Activated naive CD8-positive, alpha-beta T cell treated with anti-CD3 and anti-CD28 coated beads, Interleukin-2, amount 10 ng/mL, durations not matched to agents 7 days and 5 days (primary cell): ENCODE measurements around the gene IRX3. TPM values are rescaled to one million over a fixed set of nuclear protein-coding genes. Genes with fewer than 3 reads are reported as not detected.

Experiments used
- ATAC-seq: fragments of 150-1000 bp; cut with Tn5 transposase; one replicate; pipeline ENCODE4 v1.10.0; 2021; ENCODE audit warnings: low read depth, moderate library complexity
- POLR2A ChIA-PET: fragments of 350-600 bp; sonication (Branson Sonifier 250); formaldehyde crosslinking; loops from one replicate; lab custom pipeline; 2021; ENCODE audit warnings: antibody characterized with exemption; lab: Charles Lee
- DNase-seq: peaks from one replicate; pipeline ENCODE4 v3.0.0; 2021
- H3K27ac Mint-ChIP-seq: one replicate; pipeline ENCODE4 v1.8.0; 2022; ENCODE audit warnings: mild to moderate bottlenecking, mixed read lengths
- H3K27me3 Mint-ChIP-seq: one replicate; pipeline ENCODE4 v1.8.0; 2022; ENCODE audit warnings: mild to moderate bottlenecking, moderate library complexity, mixed read lengths
- H3K36me3 Mint-ChIP-seq: one replicate; pipeline ENCODE4 v1.8.0; 2021; ENCODE audit warnings: mild to moderate bottlenecking, mixed read lengths
- H3K4me1 Mint-ChIP-seq: one replicate; pipeline ENCODE4 v1.8.0; 2021; ENCODE audit warnings: mixed read lengths
- H3K4me3 Mint-ChIP-seq: one replicate; pipeline ENCODE4 v1.8.0; 2022; ENCODE audit warnings: mild to moderate bottlenecking, moderate library complexity, mixed read lengths
- H3K9me3 Mint-ChIP-seq: one replicate; pipeline ENCODE4 v1.8.0; 2021; ENCODE audit warnings: mixed read lengths
- total RNA-seq, 2 experiments: library from RNA; stranded (reverse); gene quantifications; one replicate each; pipeline ENCODE4 v1.2.3, GENCODE V29; 2021

The IRX3 gene
- total RNA-seq, 2 experiments from 2014 or later: not detected

DNA sequence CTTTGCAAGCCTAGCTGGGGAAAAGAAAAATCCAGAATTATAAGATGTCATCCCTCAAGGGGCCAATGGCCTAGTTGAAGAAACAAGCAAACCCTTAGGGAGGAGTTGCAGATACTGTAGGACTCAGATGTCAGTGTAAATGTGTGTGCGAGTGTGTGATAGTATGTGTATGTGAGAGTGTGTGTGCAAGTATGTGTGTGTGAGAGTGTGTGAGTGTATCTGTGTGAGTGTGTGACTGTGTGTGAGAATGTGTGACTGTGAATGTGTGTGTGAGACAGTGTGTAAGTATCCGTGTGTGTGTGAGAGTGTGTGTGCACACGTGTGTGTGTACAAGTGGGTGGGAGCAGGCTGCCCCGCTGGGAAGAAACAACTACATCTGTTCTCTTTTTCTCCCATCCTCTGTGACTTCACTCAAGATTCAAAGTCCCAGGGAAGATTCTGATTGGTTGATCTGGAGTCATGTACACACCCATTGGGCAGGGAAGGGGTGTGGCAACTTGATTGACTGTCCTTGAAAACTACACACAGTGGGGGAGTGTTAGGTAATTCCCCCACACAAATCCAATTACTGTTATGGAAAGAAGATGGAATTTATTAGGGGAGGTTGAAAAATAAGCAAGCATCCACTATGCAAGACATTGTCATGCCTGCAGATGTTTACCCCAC is 40.7 kb downstream of the IRX3 start:
- Mint-ChIP-seq H3K9me3 (no peaks in the 10 kb centered on the region), H3K27me3 (no peaks in the 10 kb centered on the region), H3K4me3 (no peak overlapping the region), H3K4me1 (no peaks in the 10 kb centered on the region), H3K36me3 (no peaks in the 10 kb centered on the region), H3K27ac (no peak overlapping the region)
- DNase-seq (no peak), ATAC-seq (no peak)
- POLR2A ChIA-PET: no interaction called here

- no peak for DNase-seq
- ATAC-seq: no peak
- H3K9me3 Mint-ChIP-seq: no peaks in the 10 kb centered on the region
- POLR2A ChIA-PET: no interaction called here
- no peak overlapping the region for H3K4me3 Mint-ChIP-seq
- no peak overlapping the region for H3K27ac Mint-ChIP-seq
- H3K27me3 Mint-ChIP-seq: no peaks in the 10 kb centered on the region
- no peaks in the 10 kb centered on the region for H3K4me1 Mint-ChIP-seq
- no peaks in the 10 kb centered on the region for H3K36me3 Mint-ChIP-seq
Measured at GRCh38 chr16:54244061-54244886, 42.3 kb downstream of the IRX3 start.

GRCh38 chr16:54243202-54243601 is 43.4 kb downstream of the IRX3 start:
- H3K4me1 Mint-ChIP-seq: no peaks in the 10 kb centered on the region
- H3K9me3 Mint-ChIP-seq: no peaks in the 10 kb centered on the region
- ATAC-seq (no peak), DNase-seq (no peak)
- no peak overlapping the region for H3K4me3 Mint-ChIP-seq
- no peaks in the 10 kb centered on the region for H3K36me3 Mint-ChIP-seq
- POLR2A ChIA-PET: no interaction called here
- H3K27ac Mint-ChIP-seq: no peak overlapping the region
- H3K27me3 Mint-ChIP-seq: no peaks in the 10 kb centered on the region

- no peak for DNase-seq
- no peaks in the 10 kb centered on the region for H3K36me3 Mint-ChIP-seq
Measured at GRCh38 chr16:54242199-54242598, 44.4 kb downstream of the IRX3 start.

DNA sequence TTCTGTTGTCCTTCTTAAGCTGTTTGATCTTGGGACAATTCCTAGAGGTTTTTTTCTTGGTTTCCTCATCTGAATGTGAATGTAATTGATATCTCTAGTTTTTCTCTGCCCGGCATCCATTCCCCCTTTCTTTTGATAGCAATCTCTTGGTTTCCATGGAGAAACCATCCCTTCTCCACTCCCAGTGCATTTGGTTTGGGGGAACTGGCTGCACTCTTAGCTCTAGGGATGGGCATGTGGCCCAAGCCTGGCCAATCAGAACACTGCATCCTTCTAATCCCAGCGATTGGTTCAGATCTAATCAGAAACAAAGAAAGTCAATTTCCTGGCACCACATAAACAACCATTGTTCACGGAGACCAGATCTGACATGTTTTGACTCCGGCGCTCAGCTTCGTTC is 45.1 kb downstream of the IRX3 start:
- DNase-seq (no peak), ATAC-seq (no peak)
- no peak overlapping the region for H3K4me3 Mint-ChIP-seq
- H3K27me3 Mint-ChIP-seq: no peaks in the 10 kb centered on the region
- H3K4me1 Mint-ChIP-seq: no peaks in the 10 kb centered on the region
- H3K36me3 Mint-ChIP-seq: no peaks in the 10 kb centered on the region
- H3K27ac Mint-ChIP-seq: no peak overlapping the region
- no peaks in the 10 kb centered on the region for H3K9me3 Mint-ChIP-seq
- POLR2A ChIA-PET: no interaction called here

More at GRCh38 chr16:54242199-54242598, 44.4 kb downstream of the IRX3 start:
- Mint-ChIP-seq H3K4me3 (no peak overlapping the region), H3K9me3 (no peaks in the 10 kb centered on the region), H3K27me3 (no peaks in the 10 kb centered on the region), H3K4me1 (no peaks in the 10 kb centered on the region), H3K27ac (no peak overlapping the region)
- POLR2A ChIA-PET: no interaction called here
- no peak for ATAC-seq

GRCh38 chr16:54240271-54241129 is 46.1 kb downstream of the IRX3 start:
- H3K36me3 Mint-ChIP-seq: no peaks in the 10 kb centered on the region
- no peak for ATAC-seq
- H3K4me3 Mint-ChIP-seq: no peak overlapping the region
- DNase-seq: no peak
- POLR2A ChIA-PET: no interaction called here
- H3K4me1 Mint-ChIP-seq: no peaks in the 10 kb centered on the region
- H3K27me3 Mint-ChIP-seq: peaks cover 4% of the 10 kb centered on the region
- no peak overlapping the region for H3K27ac Mint-ChIP-seq
- H3K9me3 Mint-ChIP-seq: no peaks in the 10 kb centered on the region

DNA sequence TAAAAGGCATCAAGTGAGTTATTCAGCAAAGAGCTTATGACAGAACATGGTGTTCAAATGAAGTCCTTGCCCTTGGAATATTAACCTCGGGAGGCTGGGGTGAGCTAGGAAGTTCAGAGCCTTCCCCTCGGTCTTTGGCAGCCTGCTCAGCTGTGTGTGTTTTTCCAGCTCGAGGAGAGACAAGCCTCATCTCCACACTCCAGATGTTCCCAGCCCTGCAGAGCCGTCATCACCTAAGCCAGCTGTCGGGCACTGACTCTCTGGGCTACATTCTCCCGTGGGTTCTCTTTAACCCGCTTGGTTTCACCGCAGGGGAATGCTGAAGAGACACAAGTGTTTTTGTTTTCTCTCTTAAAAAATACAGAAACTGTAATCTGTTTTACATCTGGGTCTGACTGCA is 47.1 kb downstream of the IRX3 start:
- Mint-ChIP-seq H3K27ac (no peak overlapping the region), H3K27me3 (peaks cover 4% of the 10 kb centered on the region)
- POLR2A ChIA-PET: no interaction called here

GRCh38 chr16:54236773-54237172 is 49.8 kb downstream of the IRX3 start:
- POLR2A ChIA-PET: no interaction called here
- Mint-ChIP-seq H3K27me3 (peaks cover 4% of the 10 kb centered on the region), H3K27ac (no peak overlapping the region), H3K36me3 (no peaks in the 10 kb centered on the region), H3K4me3 (no peak overlapping the region), H3K4me1 (peaks cover 3% of the 10 kb centered on the region), H3K9me3 (no peaks in the 10 kb centered on the region)
- DNase-seq (no peak), ATAC-seq (no peak)

More for the DNA sequence above, 47.1 kb downstream of the IRX3 start:
- Mint-ChIP-seq H3K4me3 (no peak overlapping the region), H3K9me3 (no peaks in the 10 kb centered on the region), H3K4me1 (peaks cover 3% of the 10 kb centered on the region), H3K36me3 (no peaks in the 10 kb centered on the region)
- ATAC-seq (no peak), DNase-seq (no peak)

GRCh38 chr16:54233615-54234014 is 53.0 kb downstream of the IRX3 start:
- ATAC-seq (no peak), DNase-seq (no peak)
- Mint-ChIP-seq H3K27me3 (peaks cover 4% of the 10 kb centered on the region), H3K27ac (no peak overlapping the region), H3K4me3 (no peak overlapping the region), H3K9me3 (no peaks in the 10 kb centered on the region), H3K36me3 (no peaks in the 10 kb centered on the region), H3K4me1 (peaks cover 3% of the 10 kb centered on the region)
- POLR2A ChIA-PET: no interaction called here
